ENCODE measurements around the gene HAUS3.

- TF ChIP-seq POLR2A (IDR thresholded peaks at IDR 0.05) (no peak), CTCF (IDR thresholded peaks at IDR 0.05) (no peak)
Measured at GRCh38 chr4:2245787-2246275, 3.9 kb upstream of the HAUS3 start.

Data from right lobe of liver (tissue), 4 donors.